ENCODE measurements around the gene CLEC11A.
A peak's percentile ranks its signal among the peaks of the same experiment; 100 is the strongest.

CLEC11A gene, protein sequence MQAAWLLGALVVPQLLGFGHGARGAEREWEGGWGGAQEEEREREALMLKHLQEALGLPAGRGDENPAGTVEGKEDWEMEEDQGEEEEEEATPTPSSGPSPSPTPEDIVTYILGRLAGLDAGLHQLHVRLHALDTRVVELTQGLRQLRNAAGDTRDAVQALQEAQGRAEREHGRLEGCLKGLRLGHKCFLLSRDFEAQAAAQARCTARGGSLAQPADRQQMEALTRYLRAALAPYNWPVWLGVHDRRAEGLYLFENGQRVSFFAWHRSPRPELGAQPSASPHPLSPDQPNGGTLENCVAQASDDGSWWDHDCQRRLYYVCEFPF

DNA sequence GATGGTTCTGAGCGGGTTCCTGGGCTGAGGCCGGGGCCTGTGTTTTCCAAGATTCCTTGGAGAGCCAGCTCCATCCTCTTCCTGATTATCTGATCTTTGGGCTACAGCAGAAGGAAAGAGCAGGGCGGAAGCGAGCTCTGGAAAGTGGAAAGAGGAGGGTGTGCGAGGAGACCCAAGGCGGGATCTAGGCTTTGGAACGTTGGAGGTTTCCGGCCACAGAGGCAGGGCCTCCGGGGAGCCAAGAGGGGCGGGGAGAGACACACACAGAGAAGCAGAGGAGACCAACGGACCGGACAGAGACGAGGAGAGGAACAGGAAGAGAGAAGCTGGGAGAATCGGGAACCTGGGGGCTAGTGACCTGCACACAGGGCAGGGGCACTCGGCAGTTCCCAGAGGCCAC is at the start of gene CLEC11A:
TSS of gene CLEC11A (plus strand) at position 296 of the 400 bp plus-strand sequence. CDS start 162 bp downstream, outside the sequence.
- DNase-seq (ENCODE audit: low spot score): no peak
- no peak for FAIRE-seq

- FAIRE-seq (no peak), DNase-seq (ENCODE audit: low spot score) (no peak)
Measured at GRCh38 chr19:50676625-50677197, 46.5 kb upstream of the CLEC11A start.

DNA sequence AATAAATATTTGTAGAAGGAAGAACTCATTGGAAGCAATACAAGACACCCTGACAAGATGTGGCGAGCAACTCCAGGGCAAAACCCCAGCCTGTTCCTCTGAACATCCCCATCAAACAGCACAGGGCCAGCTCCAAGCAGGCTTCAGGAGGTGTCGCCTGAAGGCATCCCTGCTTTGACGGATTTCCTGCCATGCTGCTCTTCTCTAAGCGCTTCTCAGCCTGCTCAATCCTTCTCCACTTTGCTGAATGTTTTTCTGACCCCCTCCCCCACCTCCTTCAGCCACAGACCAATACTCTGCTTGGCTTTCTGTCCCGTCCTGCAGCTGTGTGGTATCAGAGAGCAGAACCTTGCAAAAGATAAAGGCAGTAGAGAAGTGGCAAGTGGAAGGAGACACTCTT is 45.5 kb upstream of the CLEC11A start:
- FAIRE-seq (no peak), DNase-seq (ENCODE audit: low spot score) (no peak)

DNA sequence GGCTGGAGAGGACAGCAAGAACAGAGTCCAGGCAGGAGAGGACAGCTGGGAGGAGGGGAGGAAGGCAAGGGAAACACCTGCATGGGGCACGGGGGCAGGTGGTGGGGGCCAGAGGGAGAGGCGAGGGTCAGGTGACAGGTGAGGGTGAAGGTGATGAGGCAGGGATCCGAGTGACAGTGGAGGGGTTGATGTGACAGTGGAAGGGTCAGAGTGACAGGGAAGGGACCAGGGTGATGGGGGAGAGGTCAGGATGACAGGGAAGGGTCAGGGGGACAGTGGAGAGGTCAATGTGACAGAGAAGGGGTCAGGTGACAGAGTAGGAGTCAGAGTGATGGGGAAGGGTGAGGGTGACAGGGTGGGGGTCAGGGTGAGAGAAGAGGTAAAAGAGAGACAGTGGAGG is 44.8 kb upstream of the CLEC11A start:
- DNase-seq (ENCODE audit: low spot score): no peak
- FAIRE-seq: no peak

GRCh38 chr19:50679177-50680125 is 43.7 kb upstream of the CLEC11A start:
- DNase-seq (ENCODE audit: low spot score): peak; percentile 28
- no peak for FAIRE-seq

GRCh38 chr19:50686310-50687032 is 36.7 kb upstream of the CLEC11A start:
- DNase-seq (ENCODE audit: low spot score) (no peak), FAIRE-seq (no peak)

GRCh38 chr19:50688766-50689165 is 34.4 kb upstream of the CLEC11A start:
- FAIRE-seq (no peak), DNase-seq (ENCODE audit: low spot score) (no peak)

GRCh38 chr19:50690439-50690838 is 32.7 kb upstream of the CLEC11A start:
- FAIRE-seq: no peak
- DNase-seq (ENCODE audit: low spot score): no peak

DNA sequence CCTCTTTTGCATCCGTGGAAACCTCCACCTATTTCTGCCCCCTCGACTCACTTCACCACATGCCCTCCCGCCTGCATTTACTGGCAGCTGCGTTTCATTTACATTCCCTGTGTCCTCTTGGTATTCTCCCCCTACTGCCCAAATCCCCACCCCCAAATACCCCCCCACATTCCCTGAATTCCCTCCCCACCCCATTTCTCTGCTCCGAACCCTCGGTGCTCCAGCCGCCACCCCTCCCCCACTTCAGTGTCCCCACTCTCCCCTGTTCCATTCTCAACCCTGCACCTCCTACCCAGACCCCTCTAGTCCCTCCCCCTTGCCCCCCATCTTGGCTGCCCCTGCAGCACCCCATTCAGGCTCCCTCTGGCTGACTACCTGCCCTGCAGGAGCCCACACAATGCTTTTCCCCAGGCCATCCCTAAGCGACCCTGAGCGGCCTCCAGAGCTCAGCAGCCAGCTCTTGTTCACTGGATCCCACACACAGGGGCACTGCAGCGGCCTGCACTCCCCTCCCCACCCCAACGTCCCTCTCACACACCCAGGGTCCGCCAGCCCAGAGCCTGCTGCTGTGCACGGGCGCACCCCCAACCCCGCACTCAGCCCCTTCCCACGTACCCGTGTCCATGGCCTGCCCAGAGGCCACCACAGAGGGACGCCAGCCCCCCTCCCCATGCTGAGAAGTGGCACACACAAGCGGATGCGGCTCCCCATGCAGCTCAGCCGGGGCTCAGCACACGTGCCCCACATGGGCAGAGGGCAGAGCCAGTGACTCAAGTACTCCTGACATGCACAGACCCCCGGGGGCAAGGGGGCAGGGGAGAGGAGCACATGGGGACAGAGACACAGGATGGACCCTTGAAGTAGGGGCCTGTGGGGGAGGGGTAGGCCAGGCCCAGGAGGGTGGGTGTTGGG is 29.8 kb upstream of the CLEC11A start:
- FAIRE-seq (no peak), DNase-seq (ENCODE audit: low spot score) (no peak)

- DNase-seq (ENCODE audit: low spot score): no peak
- FAIRE-seq: no peak
Measured at GRCh38 chr19:50694815-50695145, 28.4 kb upstream of the CLEC11A start.

DNA sequence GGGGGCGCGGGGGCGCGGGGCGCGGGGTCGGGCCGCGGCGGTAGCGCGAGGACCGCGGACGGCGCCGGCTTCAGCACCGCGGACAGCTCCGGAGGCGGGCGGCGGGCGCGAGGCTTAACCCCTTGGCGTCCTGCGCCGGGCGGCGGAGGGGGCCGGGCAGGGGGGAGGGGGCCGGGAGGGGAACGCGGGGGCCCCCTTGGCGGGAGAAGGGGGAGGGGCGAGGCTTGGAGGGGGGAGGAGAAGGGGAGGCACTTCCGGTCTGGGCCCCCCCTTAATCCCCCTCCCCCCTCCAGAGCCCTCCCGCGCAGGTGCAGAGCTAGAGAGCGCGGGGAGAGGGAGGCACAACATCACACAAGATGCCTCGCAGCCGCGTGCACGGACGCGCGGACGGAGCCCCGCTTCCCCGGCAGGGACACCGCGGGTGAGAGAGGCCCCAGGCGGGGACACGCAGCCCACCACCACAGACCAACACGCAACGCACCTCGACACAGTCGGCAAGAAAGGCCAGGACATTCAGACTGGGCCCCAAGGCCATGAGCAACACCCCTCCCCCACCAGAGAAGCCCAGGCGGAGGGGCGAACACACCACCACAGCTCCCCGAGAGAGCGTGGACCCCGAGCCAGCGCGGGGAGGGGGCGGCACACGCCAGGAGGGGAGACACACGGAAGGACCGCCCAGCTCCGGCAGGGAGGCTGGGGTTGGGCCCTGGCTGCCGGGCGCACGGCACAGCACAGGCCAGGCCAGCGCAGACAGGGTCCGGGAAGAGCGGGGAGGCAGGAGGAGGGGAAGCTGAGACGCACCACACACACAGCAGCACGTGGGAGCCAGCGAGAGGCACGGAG is 27.7 kb upstream of the CLEC11A start:
- no peak for DNase-seq (ENCODE audit: low spot score)
- FAIRE-seq: no peak

- DNase-seq (ENCODE audit: low spot score): no peak
- no peak for FAIRE-seq
Measured at GRCh38 chr19:50696094-50696483, 27.1 kb upstream of the CLEC11A start.

GRCh38 chr19:50697414-50698124 is 25.6 kb upstream of the CLEC11A start:
- no peak for DNase-seq (ENCODE audit: low spot score)
- FAIRE-seq: no peak

GRCh38 chr19:50701367-50701985 is 21.7 kb upstream of the CLEC11A start:
- DNase-seq (ENCODE audit: low spot score): no peak
- no peak for FAIRE-seq

GRCh38 chr19:50702158-50702870 is 20.9 kb upstream of the CLEC11A start:
- DNase-seq (ENCODE audit: low spot score) (no peak), FAIRE-seq (no peak)

- FAIRE-seq (no peak), DNase-seq (ENCODE audit: low spot score) (peak; percentile 51)
Measured at GRCh38 chr19:50702871-50703829, 20.0 kb upstream of the CLEC11A start.

Measured in RCC 7860 (cell line).